H9 (cell line): Measurements from ENCODE around the gene TTC7B. TPM values are rescaled to one million over a fixed set of nuclear protein-coding genes. Genes with fewer than 3 reads are reported as not detected.

Experiments used
- DNase-seq: peaks from one replicate; pipeline ENCODE4 v3.0.0-alpha.2; 2017
- H2AFZ ChIP-seq: one replicate; pipeline ENCODE4 v1.6.1; 2013; ENCODE audit warnings: mild to moderate bottlenecking, low read length, control low read depth, moderate library complexity
- H2AK5ac ChIP-seq: 2 replicates; pipeline ENCODE4 v1.6.1; 2013; ENCODE audit warnings: low read length, control low read depth, mixed read lengths; ENCODE audit not compliant: insufficient read length
- H2BK120ac ChIP-seq: one replicate; pipeline ENCODE4 v1.6.1; 2013; ENCODE audit warnings: low read depth, mild to moderate bottlenecking, low read length, control low read depth, inconsistent platforms; ENCODE audit not compliant: poor library complexity, severe bottlenecking
- H2BK12ac ChIP-seq: 2 replicates; pipeline ENCODE4 v1.6.1; 2013; ENCODE audit warnings: low read length, control low read depth, mixed read lengths, low read depth; ENCODE audit not compliant: insufficient read length
- H2BK15ac ChIP-seq: 2 replicates; pipeline ENCODE4 v1.6.1; 2013; ENCODE audit warnings: low read depth, low read length, control low read depth
- H2BK20ac ChIP-seq: one replicate; pipeline ENCODE4 v1.6.1; 2013; ENCODE audit warnings: low read depth, mild to moderate bottlenecking, low read length, control low read depth, inconsistent platforms; ENCODE audit not compliant: poor library complexity, severe bottlenecking
- H2BK5ac ChIP-seq: 2 replicates; pipeline ENCODE4 v1.6.1; 2013; ENCODE audit warnings: low read length, control low read depth, mixed read lengths; ENCODE audit not compliant: insufficient read length
- H3K14ac ChIP-seq: 2 replicates; pipeline ENCODE4 v1.6.1; 2013; ENCODE audit warnings: low read length, control low read depth; ENCODE audit not compliant: insufficient read depth
- H3K18ac ChIP-seq: 2 replicates; pipeline ENCODE4 v1.6.1; 2013; ENCODE audit warnings: low read depth, mild to moderate bottlenecking, mixed read lengths, low read length, control low read depth; ENCODE audit not compliant: insufficient read length
- H3K23ac ChIP-seq: 2 replicates; pipeline ENCODE4 v1.6.1; 2013; ENCODE audit warnings: low read length, control low read depth, mixed read lengths, low read depth; ENCODE audit not compliant: insufficient read length
- H3K23me2 ChIP-seq: 2 replicates; pipeline ENCODE4 v1.6.1; 2013; ENCODE audit warnings: low read depth, mild to moderate bottlenecking, mixed read lengths, low read length, control low read depth; ENCODE audit not compliant: insufficient read length, poor library complexity, severe bottlenecking
- H3K27ac ChIP-seq: 2 replicates; pipeline ENCODE4 v1.5.1; 2013; ENCODE audit warnings: low read length, control low read depth, mixed read lengths, low read depth; ENCODE audit not compliant: insufficient read length
- H3K27me3 ChIP-seq: 2 replicates; pipeline ENCODE4 v1.6.1; 2013; ENCODE audit warnings: low read length, control low read depth, inconsistent platforms; ENCODE audit not compliant: insufficient read depth
- H3K4ac ChIP-seq: 2 replicates; pipeline ENCODE4 v1.6.1; 2013; ENCODE audit warnings: low read depth, mild to moderate bottlenecking, control low read depth, inconsistent platforms, low read length, moderate library complexity
- H3K4me1 ChIP-seq: 2 replicates; pipeline ENCODE4 v1.6.1; 2013; ENCODE audit warnings: low read length, control low read depth, inconsistent platforms; ENCODE audit not compliant: insufficient read depth
- H3K4me2 ChIP-seq: 2 replicates; pipeline ENCODE4 v1.6.1; 2013; ENCODE audit warnings: low read length, control low read depth, mixed read lengths; ENCODE audit not compliant: insufficient read length, insufficient read depth
- H3K56ac ChIP-seq: 2 replicates; pipeline ENCODE4 v1.6.1; 2013; ENCODE audit warnings: low read depth, mild to moderate bottlenecking, mixed read lengths, low read length, control low read depth; ENCODE audit not compliant: insufficient read length
- H3K79me1 ChIP-seq: 2 replicates; pipeline ENCODE4 v1.6.1; 2013; ENCODE audit warnings: low read depth, mild to moderate bottlenecking, moderate library complexity, low read length, control low read depth, inconsistent platforms; ENCODE audit not compliant: insufficient read depth, poor library complexity, severe bottlenecking
- H3K79me2 ChIP-seq: 2 replicates; pipeline ENCODE4 v1.6.1; 2013; ENCODE audit warnings: low read length, control low read depth, inconsistent platforms; ENCODE audit not compliant: insufficient read depth
- H3K9ac ChIP-seq: 2 replicates; pipeline ENCODE4 v1.6.1; 2013; ENCODE audit warnings: low read length, control low read depth, mixed read lengths; ENCODE audit not compliant: insufficient read length; ENCODE audit errors: extremely low read depth
- H3K9me3 ChIP-seq: one replicate; pipeline ENCODE4 v1.6.1; 2013; ENCODE audit warnings: low read depth, low read length, inconsistent platforms; ENCODE audit not compliant: control insufficient read depth
- H3T11ph ChIP-seq: one replicate; pipeline ENCODE4 v1.6.1; 2013; ENCODE audit warnings: mild to moderate bottlenecking, low read length, control low read depth, inconsistent platforms
- H4K20me1 ChIP-seq: one replicate; pipeline ENCODE4 v1.6.1; 2013; ENCODE audit not compliant: control insufficient read depth, insufficient read length, insufficient read depth
- H4K5ac ChIP-seq: 2 replicates; pipeline ENCODE4 v1.6.1; 2013; ENCODE audit warnings: low read depth, mild to moderate bottlenecking, mixed read lengths, low read length, control low read depth; ENCODE audit not compliant: insufficient read length
- H4K8ac ChIP-seq: replicated peaks from 2 replicates; pipeline ENCODE4 v1.6.1; 2013; ENCODE audit warnings: low read length, control low read depth, mixed read lengths, low read depth; ENCODE audit not compliant: insufficient read length
- H4K91ac ChIP-seq: 2 replicates; pipeline ENCODE4 v1.6.1; 2013; ENCODE audit warnings: low read depth, mild to moderate bottlenecking, moderate library complexity, mixed read lengths, low read length, control low read depth; ENCODE audit not compliant: insufficient read length
- H3K27ac Mint-ChIP-seq, 3 experiments: 2 replicates in 2 of 3; 3 replicates in 1 of 3; pipeline ENCODE4 v1.8.0; 2020 to 2021; ENCODE audit warnings: mixed read lengths in 3 of 3, mild to moderate bottlenecking in 1 of 3, moderate library complexity in 1 of 3
- H3K27me3 Mint-ChIP-seq: 2 replicates; pipeline ENCODE4 v1.8.0; 2021; ENCODE audit warnings: low read depth, mild to moderate bottlenecking, moderate library complexity, mixed read lengths
- H3K36me3 Mint-ChIP-seq, 3 experiments: 2 replicates in 2 of 3; 3 replicates in 1 of 3; pipeline ENCODE4 v1.8.0; 2020 to 2021; ENCODE audit warnings: low read depth in 3 of 3, mixed read lengths in 3 of 3; ENCODE audit not compliant: insufficient read depth in 1 of 3
- H3K4me1 Mint-ChIP-seq, 2 experiments: 2 replicates each; pipeline ENCODE4 v1.8.0; 2020; ENCODE audit warnings: mixed read lengths in 2 of 2
- H3K4me3 Mint-ChIP-seq, 2 experiments: 2 replicates in 1 of 2; 3 replicates in 1 of 2; pipeline ENCODE4 v1.8.0; 2020 to 2021; ENCODE audit warnings: mild to moderate bottlenecking in 2 of 2, mixed read lengths in 2 of 2, moderate library complexity in 1 of 2
- H3K9me3 Mint-ChIP-seq, 2 experiments: 2 replicates in 1 of 2; 3 replicates in 1 of 2; pipeline ENCODE4 v1.8.0; 2020; ENCODE audit warnings: mild to moderate bottlenecking in 2 of 2, mixed read lengths in 2 of 2, moderate library complexity in 1 of 2
- CTCF ChIP-seq: fragments of 200-600 bp; sonication (generic); conservative IDR thresholded peaks from 3 replicates; pipeline ENCODE4 v1.8.0; 2021; ENCODE audit warnings: antibody characterized with exemption, mild to moderate bottlenecking
- WGBS: extraction: QIAGEN DNeasy Blood & Tissue Kit; methylation state at CpG from one replicate; pipeline ENCODE4 v1.1.7; 2013; ENCODE audit warnings: missing lambda C conversion rate, low lambda C conversion rate, mixed read lengths; ENCODE audit not compliant: insufficient read length; ENCODE audit errors: extremely low coverage; 5-methylcytosine and 5-hydroxymethylcytosine counted together
- total RNA-seq: library from RNA; stranded (reverse); gene quantifications from 2 replicates; pipeline ENCODE4 v1.2.1, GENCODE V29; 2021

The TTC7B gene
- total RNA-seq, 1 experiment from 2014 or later: 33.7 TPM

GRCh38 chr14:90691627-90692026 lies 124.6 kb downstream of the TTC7B start:
- H3K36me3 Mint-ChIP-seq: peaks cover 1 to 5% (median 3%) of the 10 kb centered on the region in 3 experiments; a peak in 3 of 7 replicates
- Histone ChIP-seq H3T11ph (no peak overlapping the region), H3K18ac (no peak overlapping the region), H2BK12ac (no peak overlapping the region), H3K27me3 (no peaks in the 10 kb centered on the region), H3K4ac (no peak overlapping the region), H3K4me2 (no peak overlapping the region), H2BK20ac (no peak overlapping the region), H2AK5ac (no peak overlapping the region), H4K5ac (no peak overlapping the region), H4K8ac (no peak overlapping the region), H3K4me1 (no peaks in the 10 kb centered on the region), H2BK120ac (no peak overlapping the region), H3K27ac (no peak overlapping the region), H3K9ac (no peak overlapping the region), H4K20me1 (no peaks in the 10 kb centered on the region), H3K79me2 (no peaks in the 10 kb centered on the region), H3K9me3 (no peaks in the 10 kb centered on the region), H3K23ac (no peak overlapping the region), H3K14ac (no peak overlapping the region), H2BK15ac (no peak overlapping the region), H2BK5ac (no peak overlapping the region), H3K56ac (no peak overlapping the region), H4K91ac (no peak overlapping the region), H3K79me1 (no peaks in the 10 kb centered on the region), H3K23me2 (no peaks in the 10 kb centered on the region), H2AFZ (no peak overlapping the region)
- no peak overlapping the region for H3K4me3 Mint-ChIP-seq
- no peak overlapping the region for H3K27ac Mint-ChIP-seq
- no peaks in the 10 kb centered on the region for H3K9me3 Mint-ChIP-seq
- TF ChIP-seq CTCF: no peak
- DNase-seq: no peak
- WGBS: no CpG with 5 or more reads among the region's 2 CpGs
- peaks cover 3 to 6% of the 10 kb centered on the region in 2 experiments; a peak in 3 of 4 replicates for H3K4me1 Mint-ChIP-seq
- H3K27me3 Mint-ChIP-seq: no peaks in the 10 kb centered on the region
